ENCODE measurements around the gene CPNE7.

GRCh38 chr16:89536886-89537548, 38.5 kb upstream of the CPNE7 start:
- TF ChIP-seq CTCF (IDR thresholded peaks at IDR 0.05; ENCODE audit: low read depth, low read length, missing input control): no peak
- no peak for TF ChIP-seq YY1 (IDR thresholded peaks at IDR 0.05)
- TF ChIP-seq HNF4A (conservative IDR thresholded peaks at IDR 0.05): no peak
- TF ChIP-seq JUND (IDR thresholded peaks at IDR 0.05): no peak
- no peak for TF ChIP-seq EGR1 (IDR thresholded peaks at IDR 0.05; ENCODE audit: low read depth in 2 of 2)
